HG03159 (cell line): ENCODE measurements around the gene TSFM.

Experiments
- ATAC-seq: cut with Tn5 transposase; IDR thresholded peaks from one replicate; pipeline ENCODE4 v1.9.1; 2021; ENCODE audit warnings: mild to moderate bottlenecking, moderate library complexity; ENCODE audit not compliant: unreplicated experiment

Gene TSFM

DNA sequence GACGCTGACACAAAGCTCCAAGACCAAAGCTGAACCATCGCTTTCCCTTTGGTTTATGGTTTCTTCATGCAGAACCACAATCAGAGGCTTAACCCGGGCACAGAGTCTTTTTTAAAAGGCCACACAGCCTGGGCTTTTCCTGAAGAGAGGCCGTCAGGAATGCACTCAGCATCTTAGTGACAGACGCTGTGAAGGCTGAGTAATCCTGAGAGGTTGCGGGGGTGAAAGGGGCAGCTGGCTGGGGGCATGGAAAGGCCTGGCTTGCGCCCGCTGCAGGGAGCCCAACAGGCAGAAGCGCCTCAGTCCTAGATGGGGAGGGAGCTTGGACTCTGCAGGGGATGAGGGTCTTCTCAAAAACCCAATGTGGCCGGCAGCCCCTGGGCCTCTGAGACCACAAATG is 50.4 kb downstream of the TSFM start:
- no peak for ATAC-seq

DNA sequence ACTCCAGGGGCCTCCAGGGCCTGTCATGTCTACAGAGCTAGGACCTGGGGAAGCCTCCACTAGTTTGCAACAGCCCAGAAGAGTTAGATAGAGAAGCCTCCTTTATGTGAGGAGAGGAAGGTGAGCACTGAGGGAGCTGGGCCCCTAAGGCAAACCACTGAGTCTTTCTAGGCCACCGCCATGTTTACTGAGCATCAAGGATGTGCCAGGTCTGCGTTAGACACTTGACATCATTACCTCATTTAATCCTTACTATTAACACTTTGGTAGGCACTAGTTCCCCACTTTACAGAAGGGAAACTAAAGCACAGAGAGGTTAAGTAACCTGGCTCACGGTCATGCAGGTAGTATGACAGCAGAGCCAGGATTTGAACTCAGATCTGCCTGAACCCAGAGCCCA is 51.1 kb downstream of the TSFM start:
- ATAC-seq, result no peak

DNA sequence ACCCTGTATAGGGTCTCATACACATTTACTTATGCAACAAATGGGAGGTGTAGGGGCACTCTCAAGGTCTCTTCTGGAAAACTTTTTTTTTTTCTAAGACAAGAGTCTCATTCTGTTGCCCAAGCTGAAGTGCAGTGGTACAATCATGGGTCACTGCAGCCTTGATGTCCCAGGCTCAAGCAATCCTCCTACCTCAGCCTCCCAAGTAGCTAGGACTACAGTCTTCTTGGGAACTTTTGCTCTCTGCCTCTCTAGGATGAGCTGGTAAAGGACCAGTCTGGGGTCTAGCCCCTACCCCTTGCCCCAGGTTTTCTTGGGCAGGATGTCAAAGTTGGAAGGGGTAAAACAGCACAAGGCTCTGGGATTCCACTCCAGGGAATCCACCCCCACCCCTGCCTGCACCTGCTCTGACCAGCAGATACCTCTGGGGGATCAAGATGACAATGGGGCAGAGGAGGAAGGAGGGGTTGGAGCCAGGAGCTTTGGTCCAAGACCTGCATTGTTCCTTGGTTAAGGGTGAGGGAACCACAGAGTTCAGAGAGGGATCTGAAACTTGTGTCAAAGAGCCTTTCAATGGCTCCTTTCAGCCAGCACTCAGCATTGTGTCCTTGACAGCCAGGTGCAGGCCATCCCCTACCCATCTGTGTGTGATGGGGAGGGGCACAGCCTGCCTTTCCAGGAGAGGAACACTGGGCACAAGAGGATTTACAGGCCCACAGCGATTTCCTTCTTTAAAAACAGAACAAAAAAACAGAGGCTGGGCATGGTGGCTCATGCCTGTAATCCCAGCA is 51.7 kb downstream of the TSFM start:
- no peak for ATAC-seq

DNA sequence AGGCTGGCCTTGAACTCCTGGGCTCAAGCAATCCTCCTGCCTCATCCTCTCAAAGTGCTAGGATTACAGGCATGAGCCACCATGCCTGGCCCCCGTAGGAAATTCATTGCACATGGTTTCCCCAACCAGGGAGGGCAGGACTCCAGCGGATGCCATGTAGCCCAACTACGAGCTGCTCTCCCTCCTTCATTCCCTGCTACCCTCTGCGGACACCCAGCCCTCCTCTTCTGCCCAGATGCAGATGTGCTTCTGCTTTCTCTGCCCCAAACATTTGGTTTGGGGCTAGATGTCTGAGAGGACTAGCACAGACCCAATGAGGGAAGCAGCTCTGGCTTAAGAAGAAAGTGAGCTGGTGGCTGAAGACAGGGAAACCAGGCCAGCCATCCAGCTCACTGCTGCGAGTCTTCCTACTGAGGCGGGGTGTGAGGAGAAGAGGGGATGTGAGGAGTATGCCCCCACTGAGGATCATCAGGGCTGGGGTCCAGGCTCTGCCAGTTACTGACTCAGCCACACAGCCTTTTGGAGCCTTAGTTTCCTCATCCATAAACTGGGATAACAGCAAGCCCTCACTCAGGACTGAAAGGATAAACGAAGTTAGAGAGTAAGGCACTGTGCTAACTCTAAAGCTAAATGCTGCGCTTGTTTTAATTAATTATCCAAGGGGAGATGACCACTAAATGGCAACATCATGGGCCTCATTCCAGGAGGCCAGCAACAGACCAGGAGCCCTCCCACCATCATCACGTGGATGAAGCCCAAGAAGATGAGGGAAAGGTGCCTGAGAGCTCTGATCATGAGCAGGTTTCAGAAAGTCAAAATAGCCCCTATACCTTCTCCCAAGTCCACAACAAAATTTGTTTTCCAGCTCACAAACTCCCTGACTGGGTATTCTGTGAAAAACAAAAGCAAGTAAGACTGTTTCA is 53.0 kb downstream of the TSFM start:
- no peak for ATAC-seq

DNA sequence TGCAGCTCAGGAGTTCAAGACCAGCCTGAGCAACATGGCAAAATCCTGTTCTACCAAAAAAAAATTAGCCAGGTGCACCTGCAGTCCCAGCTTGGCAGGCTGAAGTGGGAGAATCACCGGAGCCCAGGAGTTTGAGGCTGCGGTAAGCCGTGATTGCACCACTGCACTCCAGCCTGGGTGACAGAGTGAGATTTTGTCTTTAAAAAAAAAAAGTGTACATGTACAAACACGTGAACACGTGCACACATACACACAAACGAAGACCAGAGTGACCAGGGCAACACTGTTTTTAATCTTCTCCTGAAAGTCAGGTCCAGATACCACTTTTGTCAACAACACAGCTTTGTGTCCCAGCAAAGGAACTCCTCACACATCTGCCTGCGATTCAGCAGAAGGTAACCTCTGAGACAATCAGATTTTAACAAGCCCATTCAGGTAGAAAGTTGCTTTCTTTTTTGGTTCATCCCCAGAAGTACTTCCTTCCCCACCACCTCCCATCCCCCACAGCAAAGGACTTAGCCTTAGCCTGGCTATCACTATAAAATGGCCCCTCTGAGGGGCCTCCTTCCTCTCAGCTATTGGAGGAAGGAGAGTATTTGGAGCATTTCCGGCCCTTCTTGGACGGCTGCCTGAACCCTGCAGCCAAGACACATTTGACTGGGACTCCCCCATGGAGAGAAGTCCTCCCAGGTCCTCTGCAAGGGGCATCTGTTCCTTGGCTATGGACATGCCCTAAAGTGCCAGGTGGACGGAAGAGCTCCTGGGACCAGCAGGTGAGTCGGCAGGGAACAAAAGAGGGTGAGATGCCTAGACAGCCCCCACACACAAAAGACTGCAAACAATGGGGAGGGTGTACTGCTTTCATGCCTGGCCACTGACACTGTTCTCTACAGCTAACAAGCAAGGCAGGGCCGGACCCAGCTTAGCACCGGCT is 54.1 kb downstream of the TSFM start:
- ATAC-seq, result peak; percentile 46

DNA sequence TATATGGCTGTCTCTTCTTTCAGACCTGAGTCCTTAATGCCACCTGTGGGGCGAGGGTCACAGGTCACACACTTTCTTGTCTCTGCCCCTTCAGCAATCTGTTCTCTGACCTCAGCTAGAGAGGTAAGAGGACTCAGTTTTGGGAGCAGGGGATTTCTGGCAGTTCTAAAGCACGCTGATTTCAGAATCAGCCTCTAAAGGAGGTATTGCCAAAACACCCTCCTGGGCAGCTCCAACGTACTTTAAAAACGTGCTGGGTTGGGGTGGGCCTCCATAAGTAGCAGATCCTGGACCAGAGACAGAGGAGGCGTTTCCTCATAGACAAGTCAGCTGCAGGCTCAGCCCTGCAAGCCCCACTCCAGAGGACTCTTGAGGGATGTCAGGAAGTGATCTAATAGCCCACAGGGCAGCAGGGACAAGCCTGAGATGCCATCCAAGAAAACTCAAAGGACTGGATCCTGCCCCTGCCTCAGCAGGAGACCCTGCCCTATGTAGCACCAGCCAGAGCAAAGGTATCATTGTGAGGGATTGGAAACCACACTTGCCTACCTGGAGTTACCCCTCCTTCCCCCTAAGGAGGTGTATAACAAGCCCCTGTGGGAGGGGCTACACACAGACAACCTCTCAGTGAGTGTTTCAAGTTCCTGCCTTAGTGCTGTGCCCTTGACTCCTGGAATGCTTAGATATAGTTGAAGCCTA is 55.4 kb downstream of the TSFM start:
- peak; percentile 25 for ATAC-seq

DNA sequence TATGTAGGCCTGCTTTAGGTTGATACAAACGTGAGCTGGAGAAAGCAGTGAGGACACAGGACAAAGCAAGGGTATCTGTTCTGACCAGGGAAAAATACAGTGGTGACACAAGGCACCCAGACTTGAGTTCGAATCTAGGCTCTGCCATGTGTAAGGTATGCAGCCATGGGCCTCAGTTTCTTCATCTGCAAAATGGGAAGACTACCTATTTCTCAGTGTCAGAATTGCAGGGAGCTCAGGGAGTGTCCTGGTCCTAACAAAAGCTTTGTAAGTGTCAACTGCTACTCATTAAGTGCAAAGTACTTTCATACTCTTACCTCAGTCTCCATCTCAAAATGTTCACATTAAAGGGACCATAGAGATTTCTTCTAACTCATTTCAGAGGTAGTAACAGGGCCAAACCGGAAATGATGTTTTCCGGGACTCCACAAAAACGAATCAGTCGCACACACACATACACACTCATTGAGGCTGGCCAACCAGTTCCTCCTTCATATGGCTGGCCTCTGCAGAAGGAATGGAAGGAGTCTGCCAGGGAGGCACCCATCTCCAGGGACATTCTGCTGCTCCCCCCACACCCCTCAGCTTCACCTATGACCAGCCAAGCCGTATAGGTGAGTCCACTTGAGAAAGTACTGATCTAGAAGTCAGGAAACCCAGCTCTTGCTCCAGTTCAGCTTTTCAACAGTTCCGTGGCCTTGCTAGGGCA is 56.2 kb downstream of the TSFM start:
- ATAC-seq, result no peak

DNA sequence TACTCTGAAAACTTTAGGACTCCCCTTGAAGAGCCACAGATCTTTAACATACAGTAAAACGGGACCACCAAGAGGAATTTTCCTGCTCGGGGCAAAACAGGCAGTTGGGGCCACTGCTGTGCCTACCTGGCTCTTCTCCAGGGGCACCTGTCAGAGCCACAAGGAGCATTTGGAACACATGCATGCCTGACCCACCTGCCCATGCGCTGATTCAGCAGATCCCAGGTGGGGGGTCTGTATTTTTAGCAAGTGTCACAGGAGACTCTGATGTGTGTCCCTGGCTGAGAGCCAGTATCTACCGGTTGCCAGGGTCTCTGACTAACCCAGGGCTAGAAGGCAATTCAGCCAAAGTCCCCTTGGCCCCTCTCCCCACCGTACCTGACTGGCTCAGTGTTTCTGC is 57.4 kb downstream of the TSFM start:
- ATAC-seq, result no peak

DNA sequence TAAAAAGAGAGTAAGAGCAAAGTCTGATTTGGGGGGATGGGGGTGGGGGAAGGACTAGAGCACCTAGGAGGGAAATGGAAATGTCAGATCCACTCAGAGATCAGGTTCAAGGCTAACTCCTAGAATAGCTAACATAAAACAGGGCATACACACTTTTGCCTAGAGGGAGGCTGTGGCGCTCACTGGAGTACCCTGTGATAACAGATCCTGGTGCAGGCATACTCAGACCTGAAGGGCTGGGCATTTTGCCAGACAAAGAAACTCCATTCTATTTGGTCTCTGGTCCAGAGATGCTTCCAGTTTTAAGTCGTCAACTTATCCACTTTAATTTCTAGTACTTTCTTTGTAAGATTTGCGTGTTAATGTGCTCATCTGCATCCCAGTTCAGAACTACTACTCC is 58.1 kb downstream of the TSFM start:
- ATAC-seq, result no peak

DNA sequence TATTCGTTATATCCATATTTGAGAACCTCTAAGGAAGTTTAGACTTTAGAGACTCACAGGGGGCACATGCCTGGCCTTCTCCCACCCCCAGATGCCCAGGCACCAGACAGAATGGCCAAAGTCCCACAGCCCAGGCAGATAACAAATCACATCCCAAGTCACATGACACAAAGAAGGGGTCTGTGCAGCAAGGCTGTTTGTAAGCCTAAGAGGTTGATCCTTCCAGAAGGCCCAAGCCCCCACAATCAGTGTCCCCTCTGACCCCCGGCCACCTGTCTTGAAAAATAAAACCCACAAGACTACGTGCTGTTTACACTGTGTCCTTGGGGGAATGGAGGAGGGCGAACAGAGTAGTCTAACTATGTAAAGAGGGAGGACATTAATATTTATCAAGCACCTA is 58.9 kb downstream of the TSFM start:
- ATAC-seq, result no peak

DNA sequence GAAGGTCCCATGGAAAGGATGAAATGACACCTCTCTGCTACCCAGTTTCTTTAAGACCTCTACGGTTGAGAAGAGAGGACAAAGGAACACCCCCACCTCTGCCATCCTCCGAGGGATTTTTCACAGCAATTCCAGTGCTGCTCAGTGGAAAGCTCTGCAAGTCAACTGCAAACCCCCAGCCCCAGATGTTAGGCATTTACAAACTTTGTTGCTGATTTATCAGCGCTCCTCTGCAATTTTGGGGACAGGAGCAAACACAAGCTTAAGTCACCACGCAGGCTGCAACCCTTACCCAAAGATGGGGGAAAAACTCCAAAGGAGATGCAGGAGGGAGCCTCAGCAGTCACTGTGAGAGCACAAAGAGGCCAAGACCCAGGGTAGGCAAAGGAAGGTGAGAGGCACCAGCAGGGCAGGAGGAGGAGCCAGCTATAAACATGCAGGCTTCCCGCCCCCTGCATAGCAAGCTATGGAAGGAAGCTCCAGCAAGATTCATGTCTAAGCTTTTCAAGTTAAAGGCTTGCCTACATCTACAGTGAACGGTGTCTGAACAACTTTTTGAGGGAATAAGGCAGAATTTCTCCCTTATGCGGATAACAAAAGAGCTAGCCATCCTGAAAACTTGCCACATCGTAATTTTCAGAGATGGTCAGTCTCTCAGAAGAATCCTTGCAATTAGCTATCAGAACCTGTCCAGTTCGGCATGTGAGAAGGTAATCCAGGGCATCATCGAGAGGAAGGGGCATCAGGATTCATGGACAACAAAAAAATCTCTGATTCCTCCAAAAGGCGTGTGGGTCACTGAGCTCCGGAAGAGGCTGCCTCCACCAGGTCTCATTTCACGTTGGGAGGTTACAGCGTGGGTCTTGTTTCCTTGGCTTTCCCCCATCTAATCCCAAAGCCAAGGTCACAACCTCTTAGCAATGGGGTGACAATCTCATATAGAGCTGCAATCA is 60.0 kb downstream of the TSFM start:
- ATAC-seq, result no peak

DNA sequence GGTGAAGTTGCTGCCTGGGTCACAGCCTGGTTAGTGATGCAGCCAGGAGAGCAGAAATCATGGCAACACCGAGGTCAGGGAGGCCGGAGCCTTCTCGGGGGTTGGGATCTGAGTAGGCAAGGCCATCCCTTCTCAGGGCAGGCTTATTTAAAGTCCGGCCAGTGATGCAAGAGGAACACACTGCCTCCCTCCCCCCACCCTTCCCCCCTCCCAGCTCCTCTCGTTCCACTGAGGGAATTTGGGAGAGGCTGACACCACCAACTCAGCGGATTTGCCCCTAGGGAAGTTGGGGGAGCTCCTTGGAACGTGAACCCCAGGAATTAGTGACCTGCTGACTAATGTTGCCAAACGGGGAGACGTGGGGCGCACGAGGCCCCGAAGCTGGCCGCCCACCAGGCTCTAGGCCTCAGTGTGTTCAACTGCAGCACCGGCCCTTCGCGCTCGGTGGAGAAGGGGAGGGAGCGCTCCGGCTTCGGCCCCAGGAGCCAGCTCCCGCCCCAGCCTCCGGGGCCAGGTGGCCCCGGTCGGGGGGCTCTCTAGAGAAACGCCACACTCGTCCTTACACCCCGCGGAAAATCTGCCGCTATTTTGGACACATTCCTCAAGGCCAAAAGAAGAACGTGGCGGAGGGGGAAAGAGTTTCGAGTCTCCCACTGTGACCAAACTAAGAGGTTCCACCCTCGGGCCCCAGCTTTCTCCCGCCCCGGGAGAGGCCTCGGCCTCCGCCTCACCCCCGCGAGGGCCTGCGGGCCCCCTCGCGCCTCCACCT is 62.3 kb downstream of the TSFM start:
- peak; percentile 17 for ATAC-seq

DNA sequence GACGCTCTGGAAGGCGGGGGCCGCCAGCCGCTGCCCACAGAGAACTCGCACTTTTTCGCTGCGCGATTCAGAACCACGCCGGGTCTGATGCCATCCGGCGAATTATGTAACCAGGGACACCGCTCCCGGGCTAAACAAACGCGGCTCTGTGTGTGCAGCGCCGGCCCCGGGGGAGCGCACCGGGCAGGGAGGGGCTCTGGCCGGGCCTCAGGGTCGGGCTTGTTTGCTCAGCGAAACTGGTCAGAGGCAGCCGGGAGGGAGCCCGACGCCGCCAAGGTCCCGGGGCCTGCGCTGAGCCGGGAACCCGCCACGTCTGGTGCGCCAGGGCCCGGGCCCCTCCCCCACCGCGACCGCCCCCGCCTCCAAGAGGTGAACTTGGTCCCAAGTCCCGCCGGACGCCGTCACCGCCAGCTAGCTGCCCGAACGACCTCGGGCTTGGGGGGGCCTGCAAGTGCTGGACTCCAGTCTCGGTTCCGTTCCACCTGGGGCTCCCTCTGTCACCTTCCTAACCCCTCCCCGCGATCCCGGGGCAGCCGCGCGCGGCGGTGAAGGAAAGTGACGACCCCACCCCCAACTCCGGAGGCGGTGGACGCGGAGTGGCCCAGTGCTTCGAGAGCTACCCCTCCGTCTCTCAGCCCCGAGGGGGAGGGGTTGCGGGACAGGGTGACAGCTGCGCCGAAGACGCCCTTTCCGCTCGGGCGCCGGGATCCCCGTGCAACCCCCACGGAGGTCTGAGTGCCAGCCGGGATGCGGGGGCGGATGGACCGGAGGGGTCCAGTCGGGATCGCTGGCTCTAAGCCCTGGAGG is 63.1 kb downstream of the TSFM start:
- ATAC-seq, result peak; percentile 39

DNA sequence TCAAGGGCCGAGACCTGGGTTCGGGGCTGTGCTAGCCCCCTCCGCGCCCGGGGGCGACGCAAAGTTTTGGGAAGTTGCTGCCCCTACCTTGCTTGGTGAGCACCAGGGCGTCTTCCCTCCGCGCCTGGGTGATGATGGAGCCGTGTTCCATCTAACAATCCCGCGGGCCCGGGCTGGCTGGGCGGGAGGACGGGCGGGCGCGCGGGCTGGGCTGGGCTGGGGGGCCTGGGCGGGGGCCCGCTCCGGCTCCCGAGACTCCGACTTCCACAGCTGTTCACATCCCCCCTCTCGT is 63.6 kb downstream of the TSFM start:
- ATAC-seq, result peak; percentile 7

DNA sequence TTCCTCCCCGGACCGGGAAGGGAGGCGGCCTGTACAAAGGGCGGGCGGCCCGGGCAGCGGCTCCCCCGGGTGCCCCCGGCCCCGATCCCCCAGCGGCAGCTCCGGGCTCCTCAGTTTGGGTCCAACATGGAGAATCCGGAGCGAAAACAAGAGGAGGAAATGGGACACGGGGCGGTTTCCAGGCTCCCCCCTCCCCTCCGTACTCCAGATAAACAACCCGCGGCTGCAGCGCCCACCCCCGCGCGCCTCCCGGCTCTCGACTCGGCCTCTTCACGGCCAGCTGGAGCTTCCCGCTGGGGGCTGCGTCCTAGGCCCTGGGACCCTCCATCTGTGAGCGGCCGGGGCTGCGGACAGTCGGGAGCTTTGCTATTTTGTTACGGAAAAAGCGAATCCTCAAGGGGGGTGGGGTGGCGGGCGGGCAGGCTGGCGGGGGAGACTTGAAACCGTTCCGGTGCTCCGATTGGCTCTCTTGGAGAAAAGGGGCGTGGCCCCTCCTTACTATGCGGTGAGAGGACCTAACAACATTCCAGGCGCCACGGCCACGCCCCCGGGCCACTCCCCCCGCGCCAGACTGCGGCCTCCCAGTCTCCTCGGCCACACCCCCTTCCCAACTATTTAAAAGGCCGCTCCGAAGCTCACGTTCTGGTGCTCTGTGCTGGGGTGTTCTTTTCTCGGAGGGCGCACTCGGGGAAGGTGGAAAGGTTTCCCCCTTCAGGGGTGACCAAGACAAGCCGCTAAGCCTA is 64.2 kb downstream of the TSFM start, which contains the start of gene CTDSP2:
CTDSP2 (minus strand) TSS at position 153 of the 743 bp plus-strand sequence. CDS start 294 bp downstream, outside the sequence.
- peak; percentile 26 for ATAC-seq
